AG09309 (cell line): ENCODE results near the gene TGFA.
A peak's percentile ranks its signal among the peaks of the same experiment; 100 is the strongest.

Source experiments
- DNase-seq: peaks from one replicate; pipeline ENCODE4 v3.0.0-alpha.2; 2010; ENCODE audit warnings: low read depth
- H3K4me3 ChIP-seq: 2 replicates; pipeline ENCODE4 v1.5.1; 2011; ENCODE audit warnings: mild to moderate bottlenecking, low read depth, low read length, moderate library complexity; ENCODE audit not compliant: control insufficient read depth
- CTCF ChIP-seq: IDR thresholded peaks from 2 replicates; pipeline ENCODE4 v1.5.1; 2011; ENCODE audit warnings: mild to moderate bottlenecking, low read depth, low read length, inconsistent platforms; ENCODE audit not compliant: insufficient read depth, control insufficient read depth; ENCODE audit errors: missing control alignments

TGFA gene

GRCh38 chr2:70553584-70554337 lies at the start of gene TGFA:
TSS of gene TGFA (minus strand) at chr2:70553826. CDS start at chr2:70553767, 59 bp downstream.
- peak within 1 kb of the TSS; percentile 42 for H3K4me3 ChIP-seq
- TF ChIP-seq CTCF = peak; percentile 49
- no peak for DNase-seq

- no peak for DNase-seq
- H3K4me3 ChIP-seq = no peak overlapping the region
These were observed 49.4 kb upstream of the TGFA start for GRCh38 chr2:70603066-70603465.

GRCh38 chr2:70598197-70598596 lies 44.6 kb upstream of the TGFA start:
- no peak overlapping the region for H3K4me3 ChIP-seq
- no peak for DNase-seq
- no peak for TF ChIP-seq CTCF

More at GRCh38 chr2:70603066-70603465, 49.4 kb upstream of the TGFA start:
- no peak for TF ChIP-seq CTCF

GRCh38 chr2:70596739-70597138 lies 43.1 kb upstream of the TGFA start:
- no peak for DNase-seq
- TF ChIP-seq CTCF = no peak
- no peak overlapping the region for H3K4me3 ChIP-seq

GRCh38 chr2:70596293-70596692 lies 42.7 kb upstream of the TGFA start:
- no peak overlapping the region for H3K4me3 ChIP-seq
- no peak for TF ChIP-seq CTCF
- DNase-seq = no peak

DNA sequence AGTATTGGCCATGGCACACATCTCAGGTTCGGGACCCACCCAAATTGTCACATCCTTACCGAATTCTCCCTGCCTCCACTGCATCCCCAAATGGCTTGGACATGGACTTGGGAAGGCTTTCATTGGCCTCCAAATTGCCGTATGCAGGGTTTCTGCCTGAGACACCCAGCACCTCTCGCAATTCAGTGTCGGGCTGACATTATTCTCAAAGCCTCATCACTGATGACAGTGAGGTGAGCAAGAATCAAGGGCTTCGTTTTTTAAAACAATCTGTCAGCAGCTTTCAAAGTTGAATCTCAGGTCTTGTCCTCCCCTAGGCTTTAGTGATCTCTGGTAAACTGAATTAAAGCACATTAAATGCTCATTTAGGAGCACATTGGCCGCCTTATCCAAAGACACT lies 29.5 kb upstream of the TGFA start:
- no peak for DNase-seq
- H3K4me3 ChIP-seq = no peak overlapping the region
- no peak for TF ChIP-seq CTCF
